GM19455 (cell line): ENCODE measurements around the gene CAP2.
A peak's percentile ranks its signal among the peaks of the same experiment; 100 is the strongest.
"Not testable (repeated sequence)": the region's sequence is repeated elsewhere in the genome, so short reads cannot be mapped to it uniquely, and the experiment has no call there.

ENCODE experiments used
- ATAC-seq: cut with Tn5 transposase; IDR thresholded peaks from one replicate; pipeline ENCODE4 v1.9.1; 2021; ENCODE audit not compliant: unreplicated experiment

CAP2 gene

GRCh38 chr6:17565399-17565798, 172.0 kb downstream of the CAP2 start:
- ATAC-seq: no peak

GRCh38 chr6:17574866-17575560, 181.6 kb downstream of the CAP2 start:
- ATAC-seq: no peak

- ATAC-seq: no peak
Observed at GRCh38 chr6:17577059-17577458, 183.7 kb downstream of the CAP2 start.

GRCh38 chr6:17580518-17581048, 187.2 kb downstream of the CAP2 start:
- ATAC-seq: no peak

- ATAC-seq: not testable (repeated sequence)
Observed at GRCh38 chr6:17581282-17581681, 187.9 kb downstream of the CAP2 start.

GRCh38 chr6:17583811-17584210, 190.4 kb downstream of the CAP2 start:
- no peak for ATAC-seq

- ATAC-seq: peak; percentile 62
Observed at GRCh38 chr6:17584241-17584803, 190.9 kb downstream of the CAP2 start.

GRCh38 chr6:17585766-17586490, 192.5 kb downstream of the CAP2 start:
- ATAC-seq: no peak

GRCh38 chr6:17586623-17587022, 193.2 kb downstream of the CAP2 start:
- ATAC-seq: not testable (repeated sequence)

- no peak for ATAC-seq
Observed at GRCh38 chr6:17588011-17588410, 194.6 kb downstream of the CAP2 start.

GRCh38 chr6:17589406-17590096, 196.2 kb downstream of the CAP2 start:
- no peak for ATAC-seq

- ATAC-seq: no peak
Observed at GRCh38 chr6:17591287-17591686, 197.9 kb downstream of the CAP2 start.

- no peak for ATAC-seq
Observed at GRCh38 chr6:17593246-17593645, 199.9 kb downstream of the CAP2 start.

GRCh38 chr6:17596085-17596484, 202.7 kb downstream of the CAP2 start:
- ATAC-seq: no peak

GRCh38 chr6:17599877-17600526, 206.6 kb downstream of the CAP2 start, which contains the start of gene FAM8A1:
Gene FAM8A1, plus strand, starts transcription at chr6:17600302. Its CDS starts 108 bp downstream, at chr6:17600410.
- peak; percentile 91 for ATAC-seq

GRCh38 chr6:17600527-17601385, 207.4 kb downstream of the CAP2 start:
- ATAC-seq: peak; percentile 53

GRCh38 chr6:17601386-17601703, 207.9 kb downstream of the CAP2 start:
- no peak for ATAC-seq

- ATAC-seq: no peak
Observed at GRCh38 chr6:17602888-17603287, 209.5 kb downstream of the CAP2 start.

- ATAC-seq: no peak
Observed at GRCh38 chr6:17606606-17607005, 213.2 kb downstream of the CAP2 start.
